ENCODE data around the gene ARL5C.
A peak's percentile ranks its signal among the peaks of the same experiment; 100 is the strongest.

ARL5C gene

GRCh38 chr17:39165841-39166349, at the start of gene ARL5C:
Gene ARL5C (minus strand): TSS chr17:39166161. CDS start chr17:39165760, 401 bp downstream.
- no peak for DNase-seq (ENCODE audit: low read depth in 2 of 2)

GRCh38 chr17:39213852-39214251, 47.9 kb upstream of the ARL5C start:
- no peak for DNase-seq (ENCODE audit: low read depth in 2 of 2)

- no peak for DNase-seq (ENCODE audit: low read depth in 2 of 2)
These were observed 47.0 kb upstream of the ARL5C start for GRCh38 chr17:39212841-39213480.

- DNase-seq (ENCODE audit: low read depth in 2 of 2): no peak
These were observed 46.3 kb upstream of the ARL5C start for GRCh38 chr17:39212195-39212810.

GRCh38 chr17:39210093-39210434, 44.1 kb upstream of the ARL5C start:
- no peak for DNase-seq (ENCODE audit: low read depth in 2 of 2)

GRCh38 chr17:39209317-39210092, 43.5 kb upstream of the ARL5C start:
- DNase-seq (ENCODE audit: low read depth in 2 of 2): peak in 1 of 2 donors; percentile 52

DNA sequence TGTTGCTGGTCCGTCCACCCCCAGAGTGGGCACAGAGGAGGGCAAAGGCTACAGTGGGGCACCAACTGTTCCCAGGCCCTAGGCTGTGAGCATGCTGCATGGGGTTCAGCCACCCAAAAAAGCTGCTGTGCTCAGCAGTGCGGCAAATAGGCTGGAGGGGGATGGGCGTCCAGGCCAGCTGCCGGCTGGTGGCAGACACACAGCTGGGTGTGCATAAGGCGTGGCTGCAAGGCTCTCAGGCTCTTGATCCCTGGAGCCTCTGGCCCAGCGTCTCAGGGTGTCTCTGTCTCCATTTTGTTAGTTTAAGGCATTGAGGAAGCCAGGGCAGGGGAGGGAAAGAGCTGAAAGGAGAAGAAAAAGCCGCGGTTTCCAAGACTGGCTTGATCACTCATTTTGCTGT, 42.9 kb upstream of the ARL5C start:
- no peak for DNase-seq (ENCODE audit: low read depth in 2 of 2)

GRCh38 chr17:39208136-39208535, 42.2 kb upstream of the ARL5C start:
- no peak for DNase-seq (ENCODE audit: low read depth in 2 of 2)

DNA sequence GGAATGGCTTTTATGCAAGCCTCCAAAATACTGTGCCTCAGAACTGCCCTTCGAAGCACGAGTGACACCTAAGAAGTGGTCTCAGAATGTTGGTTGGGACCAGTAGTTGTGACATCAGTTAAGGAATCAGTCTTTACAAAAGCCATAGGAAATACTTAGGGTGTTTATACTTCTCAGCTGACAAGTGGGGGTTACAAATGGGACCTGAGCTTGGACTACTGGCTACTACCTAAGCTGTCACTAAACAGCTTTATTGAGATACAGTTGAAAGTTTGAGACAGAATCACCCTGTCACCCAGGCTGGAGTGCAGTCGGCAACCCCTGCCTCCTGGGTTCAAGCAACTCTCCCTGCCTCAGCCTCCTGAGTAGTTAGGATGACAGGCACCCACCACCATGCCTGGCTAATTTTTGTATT, 39.2 kb upstream of the ARL5C start:
- DNase-seq (ENCODE audit: low read depth in 2 of 2): no peak

DNA sequence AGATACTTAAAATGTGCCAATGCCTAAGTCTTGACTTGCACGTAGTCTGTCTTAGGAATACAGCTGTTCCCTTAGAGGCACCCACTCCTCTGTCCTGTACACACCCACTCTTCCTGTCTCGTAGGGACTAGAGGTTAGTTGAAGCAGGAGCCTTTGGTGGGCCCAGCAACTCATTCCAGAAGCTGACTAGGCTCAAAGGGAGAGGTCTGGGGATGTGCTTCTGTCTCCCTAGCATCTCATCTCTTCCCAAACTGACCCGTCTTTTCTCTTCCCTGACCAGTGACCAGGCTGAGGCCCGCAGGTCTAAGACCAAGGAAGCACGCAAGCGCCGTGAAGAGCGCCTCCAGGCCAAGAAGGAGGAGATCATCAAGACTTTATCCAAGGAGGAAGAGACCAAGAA, 38.3 kb upstream of the ARL5C start:
- DNase-seq (ENCODE audit: low read depth in 2 of 2): no peak

- DNase-seq (ENCODE audit: low read depth in 2 of 2): no peak
These were observed 35.1 kb upstream of the ARL5C start for GRCh38 chr17:39200957-39201510.

DNA sequence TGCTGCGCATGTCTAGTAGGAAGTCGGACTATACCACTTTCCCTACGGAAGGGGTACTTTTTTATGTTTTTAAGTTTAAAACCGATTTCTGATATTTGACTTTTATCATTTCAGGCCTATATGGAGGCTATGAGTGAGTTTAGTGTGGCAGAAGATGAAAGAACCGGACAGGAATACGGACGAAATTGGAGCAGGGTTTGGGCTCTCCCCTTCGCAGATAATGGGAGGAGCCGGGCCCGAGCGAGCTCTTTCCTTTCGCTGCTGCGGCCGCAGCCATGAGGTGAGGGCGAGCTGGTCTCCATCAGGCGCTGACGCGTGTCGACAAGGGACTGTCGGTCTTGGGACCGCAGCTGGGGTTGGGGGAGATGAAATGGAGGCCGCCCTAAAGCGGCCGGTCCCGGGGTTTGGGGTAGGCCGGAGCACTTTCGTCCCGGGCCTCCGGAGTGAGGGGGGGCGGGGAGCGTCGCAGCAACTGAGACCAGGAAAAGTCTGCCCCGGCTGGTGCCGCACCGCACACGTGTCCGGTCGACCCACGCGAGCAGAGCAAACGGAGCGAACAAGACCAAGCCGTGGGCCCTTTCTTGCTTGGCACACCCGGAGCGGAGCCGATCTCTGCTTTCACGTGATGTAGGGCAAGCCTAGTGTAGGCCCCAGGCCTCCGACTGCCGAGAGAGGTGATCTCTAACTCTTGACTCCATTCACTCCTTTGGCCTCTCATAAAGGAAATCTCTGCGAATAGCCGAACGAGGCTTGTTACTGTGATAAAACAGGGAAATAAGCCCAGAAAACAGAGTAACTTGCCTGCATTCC, 34.3 kb upstream of the ARL5C start, which contains the start of gene RPL19:
TSS of gene RPL19 (plus strand) at position 214 of the 810 bp plus-strand sequence. CDS start at position 276, 62 bp downstream.
- DNase-seq (ENCODE audit: low read depth in 2 of 2): peak; percentile 64 to 70

DNA sequence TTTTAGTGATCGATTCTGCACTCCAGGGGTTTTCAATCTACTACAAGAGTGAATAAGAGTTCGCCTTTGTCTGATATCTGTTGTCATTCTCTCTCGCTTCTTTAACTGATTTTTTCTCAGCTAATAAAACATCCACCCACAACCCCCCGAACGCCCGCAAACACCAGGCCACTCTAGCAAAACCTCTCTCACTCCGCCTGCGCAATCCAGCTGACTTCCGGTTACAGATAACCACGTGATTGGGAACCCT, 33.8 kb upstream of the ARL5C start:
- peak; percentile 79 to 80 for DNase-seq (ENCODE audit: low read depth in 2 of 2)

DNA sequence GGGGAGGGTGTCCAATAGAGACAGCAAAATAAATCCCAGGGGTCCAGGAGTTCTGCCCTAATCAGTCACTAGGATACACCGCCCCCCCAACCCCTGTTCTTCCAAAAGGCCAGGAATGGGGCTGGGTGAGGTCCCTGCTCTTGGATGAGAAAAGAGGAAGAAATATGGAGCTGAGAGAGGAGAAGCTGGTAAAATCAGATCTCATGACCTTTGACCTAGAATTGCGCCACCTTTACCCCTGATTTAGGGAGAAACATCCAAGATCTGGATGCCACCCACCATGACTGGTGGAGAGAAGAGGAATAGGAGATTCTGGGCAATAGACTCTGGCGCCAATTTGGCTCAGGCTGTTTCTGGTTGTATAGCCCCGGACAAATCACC, 32.2 kb upstream of the ARL5C start:
- DNase-seq (ENCODE audit: low read depth in 2 of 2): no peak

GRCh38 chr17:39197380-39198185, 31.6 kb upstream of the ARL5C start, which contains the start of gene CACNB1:
Gene CACNB1 (minus strand): TSS chr17:39197669. CDS start chr17:39197495, 174 bp downstream.
- DNase-seq (ENCODE audit: low read depth in 2 of 2): peak; percentile 56 to 62

DNA sequence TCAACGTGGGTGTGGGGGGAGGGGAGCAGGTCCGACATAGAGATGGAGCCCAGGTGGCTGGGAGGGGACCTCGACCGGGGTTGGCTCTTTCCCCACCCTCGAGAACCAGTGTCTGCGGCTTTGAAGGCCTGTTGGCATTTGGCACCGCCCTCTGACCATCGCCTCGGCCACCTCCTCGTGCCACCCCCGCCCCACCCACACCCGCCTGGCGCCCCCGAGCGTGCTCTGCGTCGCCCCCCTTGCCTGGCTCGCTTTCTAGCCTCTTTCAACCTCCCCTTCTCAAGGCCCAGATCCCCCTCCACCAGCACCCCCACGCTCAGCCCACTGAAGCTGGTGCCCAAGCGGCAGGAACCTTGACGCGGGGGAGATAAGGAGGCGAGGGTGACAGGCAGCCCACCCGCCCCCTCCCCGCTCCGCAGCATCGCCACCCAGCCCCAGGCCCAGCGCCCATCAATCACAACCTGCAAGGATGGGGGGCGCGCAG, 30.9 kb upstream of the ARL5C start:
- no peak for DNase-seq (ENCODE audit: low read depth in 2 of 2)

DNA sequence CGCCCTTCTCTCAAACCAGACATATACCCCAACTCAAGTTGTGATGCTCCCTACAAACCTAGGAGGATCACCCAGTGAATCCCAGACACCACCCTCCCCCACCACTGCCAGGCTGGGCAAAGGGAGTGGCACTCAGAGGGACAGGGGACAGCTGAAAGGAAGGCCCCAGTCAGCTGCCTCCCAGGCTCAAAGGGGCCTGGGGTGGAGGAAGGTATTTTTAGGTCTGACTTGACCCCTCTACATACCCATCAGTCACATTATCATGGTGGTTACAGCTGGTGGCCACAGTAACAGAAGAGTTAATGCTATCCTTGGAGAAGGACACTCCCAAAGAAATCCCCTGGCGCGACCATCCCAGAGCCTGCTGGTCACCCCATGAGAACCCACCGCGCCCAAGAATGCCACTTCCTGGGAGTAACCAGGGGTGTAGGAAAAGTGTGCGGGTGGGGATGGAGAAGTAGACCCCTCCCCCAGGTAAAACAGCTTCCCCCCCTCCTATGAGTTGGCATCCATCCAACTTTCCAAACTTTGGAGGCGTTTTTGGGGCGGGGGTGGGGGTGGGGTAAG, 30.4 kb upstream of the ARL5C start:
- DNase-seq (ENCODE audit: low read depth in 2 of 2): no peak

DNA sequence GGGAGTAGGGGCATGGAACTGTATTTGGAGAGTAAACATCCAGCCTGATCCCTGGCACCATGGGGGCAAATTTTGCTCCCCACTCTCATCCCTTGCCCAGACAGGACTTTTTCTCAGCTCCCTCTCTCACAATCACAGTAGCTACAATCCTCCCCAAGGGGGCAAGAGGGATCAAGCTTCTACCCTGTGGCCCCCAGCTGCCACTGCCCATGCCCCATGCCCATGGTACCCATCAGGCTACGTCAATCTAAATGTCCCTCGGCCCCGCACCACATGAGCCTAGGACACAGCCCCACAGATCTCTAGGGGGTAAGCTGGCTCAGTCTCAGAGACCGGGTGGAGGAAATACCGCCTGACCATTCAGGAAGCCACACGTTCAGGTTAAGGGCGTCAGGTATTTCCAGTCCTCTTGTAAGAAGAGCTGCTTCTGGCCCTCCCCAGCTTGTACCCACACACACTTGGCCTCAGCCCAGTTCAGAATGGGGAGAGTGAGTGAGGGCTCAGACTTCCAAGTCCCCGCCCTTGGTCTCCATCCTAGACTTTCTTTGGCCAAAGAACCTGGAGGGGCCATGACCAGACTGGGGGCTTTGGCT, 29.7 kb upstream of the ARL5C start:
- DNase-seq (ENCODE audit: low read depth in 2 of 2): no peak

DNA sequence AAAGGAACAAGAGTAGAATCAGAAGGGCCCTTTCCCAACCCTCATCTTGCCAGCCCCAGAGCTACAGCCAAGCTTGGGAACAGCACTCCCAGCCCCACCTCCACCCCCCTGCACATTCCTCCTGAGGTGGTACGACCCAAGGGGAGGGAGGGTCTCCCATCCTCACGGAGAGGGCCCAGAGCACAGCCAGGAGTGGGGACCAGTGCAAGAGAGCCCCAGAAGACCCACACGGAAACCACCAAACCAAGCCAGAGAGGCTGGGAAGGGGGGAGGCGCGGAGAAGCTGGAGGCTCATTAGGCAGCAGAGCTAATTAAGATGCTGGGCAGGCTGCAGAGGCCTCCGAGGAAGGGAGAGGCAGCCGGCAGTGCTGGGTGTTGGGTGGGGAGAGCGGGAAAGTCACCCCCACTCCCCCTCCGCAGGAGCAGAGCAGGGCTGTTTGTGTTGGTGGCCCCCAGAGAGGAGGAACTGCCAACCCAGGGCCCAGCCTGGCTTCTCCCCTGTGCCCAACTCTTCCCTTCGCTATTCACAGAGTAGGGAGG, 29.1 kb upstream of the ARL5C start:
- no peak for DNase-seq (ENCODE audit: low read depth in 2 of 2)

Measured in activated CD4-positive, alpha-beta T cell treated with anti-CD3 and anti-CD28 coated beads for 24 hours (primary cell).